AG20443 (cell line): ENCODE results near the gene GPATCH8.
A peak's percentile ranks its signal among the peaks of the same experiment; 100 is the strongest.
"Not testable (repeated sequence)": the region's sequence is repeated elsewhere in the genome, so short reads cannot be mapped to it uniquely, and the experiment has no call there.

Experiments
- DNase-seq: peaks from one replicate; pipeline ENCODE4 v3.0.0; 2012; ENCODE audit warnings: low spot score, mixed read lengths

Gene GPATCH8

GRCh38 chr17:44503147-44504029 lies at the start of gene GPATCH8:
Gene GPATCH8, minus strand, starts transcription at chr17:44503406. Its CDS starts 36 bp downstream, at chr17:44503370.
- DNase-seq = peak; percentile 100

- no peak for DNase-seq
These were observed 49.2 kb upstream of the GPATCH8 start for GRCh38 chr17:44552361-44552760.

GRCh38 chr17:44549686-44550085 lies 46.5 kb upstream of the GPATCH8 start:
- no peak for DNase-seq

GRCh38 chr17:44548376-44549230 lies 45.4 kb upstream of the GPATCH8 start:
- DNase-seq = no peak

- no peak for DNase-seq
These were observed 44.5 kb upstream of the GPATCH8 start for GRCh38 chr17:44547625-44548267.

- peak; percentile 64 for DNase-seq
These were observed 43.7 kb upstream of the GPATCH8 start for GRCh38 chr17:44546671-44547606.

- DNase-seq = no peak
These were observed 40.8 kb upstream of the GPATCH8 start for GRCh38 chr17:44543905-44544523.

GRCh38 chr17:44543213-44543904 lies 40.2 kb upstream of the GPATCH8 start:
- DNase-seq = peak; percentile 89

GRCh38 chr17:44541884-44542581 lies 38.8 kb upstream of the GPATCH8 start:
- DNase-seq = no peak

- no peak for DNase-seq
These were observed 37.3 kb upstream of the GPATCH8 start for GRCh38 chr17:44540246-44541084.

- no peak for DNase-seq
These were observed 36.5 kb upstream of the GPATCH8 start for GRCh38 chr17:44539673-44540072.

- DNase-seq = not testable (repeated sequence)
These were observed 34.7 kb upstream of the GPATCH8 start for GRCh38 chr17:44537922-44538321.

- no peak for DNase-seq
These were observed 33.1 kb upstream of the GPATCH8 start for GRCh38 chr17:44536090-44536953.

GRCh38 chr17:44533533-44534246 lies 30.5 kb upstream of the GPATCH8 start:
- peak; percentile 94 for DNase-seq

GRCh38 chr17:44530896-44531418 lies 27.8 kb upstream of the GPATCH8 start:
- DNase-seq = no peak

- DNase-seq = no peak
These were observed 26.7 kb upstream of the GPATCH8 start for GRCh38 chr17:44529864-44530263.

- DNase-seq = no peak
These were observed 24.7 kb upstream of the GPATCH8 start for GRCh38 chr17:44527954-44528353.
